RPMI7951 (cell line): ENCODE results near the gene SERINC3. TPM values are rescaled to one million over a fixed set of nuclear protein-coding genes. Genes with fewer than 3 reads are reported as not detected.
A peak's percentile ranks its signal among the peaks of the same experiment; 100 is the strongest.

ENCODE experiments used
- DNase-seq: peaks from one replicate; pipeline ENCODE4 v3.0.0-alpha.2; 2012; ENCODE audit warnings: low read depth
- total RNA-seq: library from RNA; depleted of rRNA; stranded (reverse); fragments of >200 nt; shearing (Covaris generic); gene quantifications from 2 replicates; pipeline ENCODE4 v1.2.3, GENCODE V29; 2014

Gene SERINC3
- total RNA-seq, 1 experiment from 2014 or later: 123 TPM

- DNase-seq: peak; percentile 77
Observed at GRCh38 chr20:44532981-44533331, 11.1 kb upstream of the SERINC3 start.

DNA sequence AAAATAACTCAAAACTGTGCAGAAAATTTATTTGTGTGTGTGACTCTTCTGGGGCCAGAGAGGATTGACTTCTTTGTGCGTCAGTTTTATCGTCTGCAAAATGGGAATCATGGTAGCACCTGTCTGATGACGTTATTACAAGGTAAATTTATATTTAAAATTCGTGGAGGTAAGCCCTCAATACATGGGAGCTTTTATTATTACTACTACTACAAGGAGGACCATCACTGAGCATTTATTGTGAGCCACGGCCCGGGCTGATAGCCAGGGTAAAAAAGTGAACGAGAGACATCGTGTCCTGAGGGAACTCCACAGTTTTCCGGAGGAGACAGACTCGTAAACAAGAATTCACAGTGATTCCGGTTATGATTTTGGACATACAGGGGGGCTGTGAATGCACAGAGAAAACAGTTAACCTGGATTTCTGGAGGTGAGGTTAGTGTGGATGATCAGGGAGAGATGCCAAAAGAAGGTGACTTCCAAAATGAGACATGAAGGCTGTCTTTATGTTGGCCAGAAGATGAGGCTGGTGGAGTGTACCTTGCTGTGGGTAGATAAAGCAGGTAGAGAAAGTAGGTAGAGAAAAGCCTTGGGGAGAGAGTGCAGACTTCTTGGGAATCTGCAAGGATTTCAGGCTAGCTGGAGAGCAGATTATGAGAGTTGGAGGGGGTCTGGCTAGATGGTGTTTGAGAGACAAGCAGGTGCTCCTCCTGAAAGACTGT, 10.6 kb upstream of the SERINC3 start:
- no peak for DNase-seq

GRCh38 chr20:44528309-44528708, 6.4 kb upstream of the SERINC3 start:
- no peak for DNase-seq

DNA sequence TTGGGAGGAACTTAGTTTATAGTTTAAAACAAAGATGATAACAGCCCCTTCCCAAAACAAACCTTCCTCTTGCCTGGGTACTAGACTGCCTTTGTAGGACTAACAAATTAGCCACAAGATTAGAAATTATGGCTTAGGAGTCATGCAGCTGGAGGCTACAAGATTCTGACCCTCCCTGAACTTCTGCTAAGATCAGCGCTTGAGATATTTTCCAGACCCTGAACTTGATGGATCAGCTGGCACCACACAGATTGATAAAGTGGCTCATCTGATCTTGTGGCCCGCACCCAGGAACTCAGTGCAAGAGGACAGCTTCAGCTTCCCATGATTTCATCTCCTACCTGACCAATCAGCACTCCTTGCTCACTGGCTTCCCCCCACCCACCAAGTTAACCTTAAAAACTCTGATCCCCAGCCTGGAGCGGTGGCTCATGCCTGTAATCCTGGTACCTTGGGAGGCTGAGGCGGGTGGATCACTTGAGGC, 5.9 kb upstream of the SERINC3 start:
- DNase-seq: no peak

GRCh38 chr20:44526129-44526528, 4.3 kb upstream of the SERINC3 start:
- peak; percentile 50 for DNase-seq

- DNase-seq: no peak
Observed at GRCh38 chr20:44523746-44524145, 1.9 kb upstream of the SERINC3 start.

DNA sequence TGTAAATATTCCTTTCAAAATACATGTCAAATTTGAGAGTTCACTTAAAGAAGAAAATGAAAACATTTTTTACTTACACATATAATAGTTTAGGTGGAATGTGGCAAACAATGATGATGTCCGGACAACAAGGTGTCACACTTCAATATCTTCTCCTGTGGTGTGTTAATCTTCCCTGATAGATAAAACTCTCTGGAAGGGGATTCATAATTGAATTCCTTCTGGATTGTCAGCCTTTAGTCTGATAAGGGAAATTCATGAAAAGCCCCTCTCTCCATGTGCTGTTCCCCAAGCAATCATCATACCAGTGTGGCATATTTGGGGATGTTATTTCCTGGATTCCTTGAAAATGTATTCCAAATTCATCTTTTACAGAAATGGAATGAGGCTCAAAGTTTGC, 971 bp upstream of the SERINC3 start:
- DNase-seq: no peak

DNA sequence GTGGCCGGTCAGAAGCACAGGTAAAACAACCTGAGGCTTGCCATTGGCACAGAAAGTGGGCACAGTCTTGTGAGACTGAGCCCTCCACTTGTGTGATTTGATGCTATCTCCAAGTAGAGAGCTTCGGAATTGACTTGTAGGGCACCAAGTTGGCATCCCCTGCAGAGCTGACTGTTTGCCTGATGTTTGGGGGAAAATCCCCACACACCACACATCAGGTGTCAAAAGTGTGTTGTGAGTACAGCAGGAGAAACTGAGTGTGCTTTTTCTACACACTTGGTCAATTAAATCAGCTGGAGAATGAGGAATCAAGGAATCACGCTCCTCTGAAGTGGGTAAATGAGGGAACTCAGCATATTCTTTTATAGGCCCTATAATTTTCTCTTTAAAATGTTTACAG, 989 bp downstream of the SERINC3 start:
- DNase-seq: no peak

DNA sequence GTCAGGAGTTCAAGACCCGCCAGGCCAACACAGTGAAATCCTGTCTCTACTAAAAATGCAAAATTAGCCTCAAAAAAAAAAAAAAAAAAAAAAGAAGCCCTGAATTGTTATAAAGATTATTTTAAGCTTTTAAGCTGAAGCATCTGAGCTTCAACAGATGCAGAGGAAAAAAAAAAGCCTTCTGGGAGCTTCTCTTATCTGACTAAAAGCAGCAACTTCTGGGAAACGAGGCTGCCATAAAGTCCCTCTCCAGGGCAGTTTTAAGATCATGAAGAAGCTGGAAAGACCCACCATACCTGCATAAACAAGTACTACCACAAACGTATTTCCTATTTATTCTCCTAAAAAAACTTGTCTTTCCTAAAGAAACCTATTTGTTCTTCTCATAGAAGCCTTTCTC, 3.6 kb downstream of the SERINC3 start:
- no peak for DNase-seq

DNA sequence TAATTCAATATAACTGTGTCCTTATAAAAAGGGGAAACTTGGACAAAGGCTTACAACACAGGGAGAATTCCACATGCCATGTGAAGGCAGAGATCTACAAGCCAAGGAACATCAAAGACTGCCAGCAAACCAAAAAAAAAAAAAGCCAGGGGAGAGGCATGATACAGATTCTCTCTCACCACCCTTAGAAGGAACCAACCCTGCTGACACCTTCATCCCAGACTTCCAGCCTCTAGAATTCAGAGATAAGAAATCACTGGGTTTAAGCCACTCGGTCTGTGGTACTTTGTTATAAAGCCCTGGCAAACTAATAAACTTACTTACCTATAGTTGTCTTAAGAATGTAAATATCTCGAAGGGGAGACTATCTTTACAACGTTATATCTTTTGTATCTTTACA, 4.4 kb downstream of the SERINC3 start:
- DNase-seq: no peak

- DNase-seq: no peak
Observed at GRCh38 chr20:44516491-44516890, 5.4 kb downstream of the SERINC3 start.

GRCh38 chr20:44513871-44514270, 8.0 kb downstream of the SERINC3 start:
- DNase-seq: no peak

GRCh38 chr20:44509762-44510161, 12.1 kb downstream of the SERINC3 start:
- DNase-seq: no peak

DNA sequence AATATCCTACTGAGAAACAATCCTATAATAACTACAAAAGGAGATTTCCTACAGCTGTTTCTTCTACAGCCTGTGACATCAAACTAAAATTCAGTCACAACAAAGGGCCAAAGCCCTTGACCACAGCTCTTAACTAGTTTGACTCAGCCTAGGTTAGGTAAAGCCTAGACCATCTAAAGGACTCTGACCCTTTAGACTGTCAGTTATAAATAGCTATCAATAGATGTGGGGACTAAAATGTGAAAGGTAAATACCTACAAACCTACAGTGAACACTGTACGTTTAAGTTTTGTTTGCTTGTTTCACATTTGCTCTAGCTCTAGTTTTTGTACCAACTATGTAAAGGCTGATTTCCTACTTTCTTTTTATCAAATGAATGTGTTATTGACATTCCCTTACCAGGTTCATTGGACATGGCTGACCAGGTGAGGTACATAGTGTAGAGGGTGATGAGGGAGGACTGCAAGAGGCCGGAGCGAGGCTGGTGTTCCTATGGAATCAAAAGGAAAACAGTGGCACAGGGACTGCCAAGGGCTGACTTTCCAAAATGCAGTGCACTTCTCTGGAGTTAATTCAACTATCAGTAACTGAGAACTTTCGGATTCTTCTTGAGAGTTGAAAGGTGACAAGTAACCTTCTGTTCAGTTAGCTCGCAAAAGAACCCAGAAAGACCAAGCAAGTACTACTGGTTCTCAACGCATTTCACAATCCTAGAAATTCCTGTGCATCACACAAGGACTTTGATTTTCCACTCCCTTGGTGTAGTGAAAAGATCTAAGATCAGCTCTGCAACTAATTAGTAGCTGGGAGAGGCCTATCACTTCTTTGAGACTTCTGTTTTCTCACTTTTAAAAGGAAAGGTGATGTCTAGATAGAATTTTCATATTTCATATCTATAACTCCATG, 17.2 kb downstream of the SERINC3 start:
- DNase-seq: no peak

- no peak for DNase-seq
Observed at GRCh38 chr20:44502968-44503367, 18.9 kb downstream of the SERINC3 start.

DNA sequence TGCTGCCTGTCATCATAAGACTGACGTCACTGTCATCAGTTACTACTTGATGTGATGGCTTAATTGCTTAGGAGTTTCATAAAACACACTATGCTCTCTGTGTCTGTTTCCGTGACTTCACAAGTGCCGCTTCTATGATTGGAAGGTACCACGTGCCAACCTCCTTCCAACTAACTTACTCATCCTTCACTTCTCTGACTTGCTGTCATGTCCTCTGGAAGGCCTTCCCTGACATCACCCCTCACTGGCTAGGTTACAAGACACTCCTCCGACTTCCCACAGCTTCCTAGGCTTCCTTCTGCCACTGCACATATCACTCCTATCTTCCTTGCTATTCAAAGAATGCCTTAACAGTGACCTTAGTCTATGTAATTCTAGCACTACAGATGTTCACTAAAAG, 20.4 kb downstream of the SERINC3 start:
- DNase-seq: no peak

DNA sequence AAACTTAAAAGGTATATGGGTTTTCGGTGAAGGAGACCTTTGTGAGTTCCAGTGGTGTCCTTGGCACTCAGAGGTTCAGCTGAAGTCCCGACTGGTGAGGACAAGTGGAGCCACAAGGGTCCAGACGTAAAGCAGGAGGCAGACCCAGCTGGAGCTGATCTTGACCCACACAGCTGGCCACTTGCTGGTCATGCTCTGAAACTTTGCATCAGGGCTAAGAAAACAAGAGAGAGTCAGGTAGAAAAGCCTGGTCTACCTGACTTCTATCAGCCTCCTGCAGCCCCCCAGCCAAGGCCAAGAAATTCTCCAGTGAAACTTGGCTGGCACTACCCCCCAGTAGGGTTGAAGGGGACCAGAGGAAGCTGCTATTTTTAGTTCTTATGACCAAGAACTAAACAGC, 21.6 kb downstream of the SERINC3 start:
- DNase-seq: no peak

DNA sequence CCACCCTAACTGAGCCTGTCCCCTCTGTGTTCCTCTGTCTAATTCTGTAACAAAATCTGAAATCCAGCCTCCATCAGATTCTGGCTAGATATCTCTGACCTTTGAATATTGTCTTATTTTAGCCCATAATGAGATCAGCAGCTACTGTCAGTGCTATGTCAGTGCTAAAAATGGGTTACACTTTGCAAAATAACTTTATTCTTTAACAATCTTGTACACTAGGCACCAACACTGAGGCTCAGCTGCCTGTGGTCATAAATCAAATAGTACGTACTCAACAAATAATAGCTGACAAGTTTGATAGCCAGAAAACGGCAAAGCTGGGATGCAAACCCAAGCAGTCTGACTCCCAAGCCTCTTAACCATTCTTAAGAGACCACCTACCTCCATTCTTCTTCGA, 24.1 kb downstream of the SERINC3 start:
- DNase-seq: no peak

DNA sequence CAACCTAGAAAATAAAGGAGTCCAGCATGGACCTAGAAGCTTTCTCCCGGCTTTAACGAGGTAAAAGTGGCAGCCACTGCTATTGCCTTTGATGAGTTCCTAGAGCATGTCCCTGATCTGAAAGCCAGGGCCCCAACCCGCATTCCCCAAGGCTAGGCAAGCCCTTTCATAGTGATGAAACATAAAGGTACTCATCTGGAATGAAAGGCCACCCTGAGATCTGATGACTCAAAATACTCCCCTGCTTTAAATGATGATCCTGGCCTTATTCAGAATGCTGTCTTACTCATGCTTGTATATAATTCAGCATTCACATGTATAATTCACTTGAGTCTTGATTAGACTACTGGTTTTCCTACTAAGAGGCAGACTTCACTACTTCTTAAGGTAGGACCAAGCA, 24.9 kb downstream of the SERINC3 start:
- peak; percentile 96 for DNase-seq

- DNase-seq: peak; percentile 99
Observed at GRCh38 chr20:44495802-44496481, 25.9 kb downstream of the SERINC3 start.

- DNase-seq: peak; percentile 51
Observed at GRCh38 chr20:44495257-44495656, 26.6 kb downstream of the SERINC3 start.

DNA sequence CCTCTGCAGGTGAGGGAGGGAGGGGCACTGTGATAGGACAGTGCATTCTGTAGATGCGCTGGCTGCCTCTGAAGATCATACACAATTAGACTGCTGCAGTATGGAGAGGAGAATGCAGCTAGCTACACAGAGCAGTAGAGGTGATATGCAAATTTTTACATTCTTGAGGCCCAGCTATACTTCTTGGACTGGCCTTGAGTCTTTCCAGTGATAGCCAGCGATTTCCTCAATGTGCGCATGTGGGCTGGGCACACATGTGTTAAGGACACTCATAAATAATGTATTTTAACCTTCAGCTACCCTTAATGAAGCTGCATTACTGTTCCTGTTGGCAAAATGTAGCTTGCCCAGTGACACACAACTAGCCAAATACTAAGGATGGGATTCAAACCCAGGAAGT, 27.2 kb downstream of the SERINC3 start:
- no peak for DNase-seq

DNA sequence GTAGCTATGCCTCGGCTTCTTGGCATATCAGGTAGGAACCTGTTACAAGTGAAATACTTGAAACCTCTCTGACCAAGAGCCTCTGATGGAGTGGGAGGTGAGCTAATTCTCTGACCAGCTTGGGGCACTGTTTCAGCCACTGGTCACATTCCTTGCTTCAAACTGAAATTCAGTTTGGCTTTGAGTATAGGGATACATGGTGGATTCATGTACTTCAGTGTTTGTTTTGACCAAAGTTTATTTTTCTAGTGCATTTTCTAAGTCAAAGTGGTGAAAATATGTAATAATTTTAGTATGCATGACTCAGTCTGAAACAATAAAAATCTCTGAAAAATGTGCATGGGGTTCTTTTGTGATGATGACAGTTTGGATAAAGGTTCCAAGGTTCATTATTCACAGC, 27.6 kb downstream of the SERINC3 start:
- no peak for DNase-seq
